GM18505 (cell line): ENCODE data around the gene MTURN.

Source experiments
- ATAC-seq: cut with Tn5 transposase; IDR thresholded peaks from one replicate; pipeline ENCODE4 v1.9.1; 2021; ENCODE audit not compliant: unreplicated experiment
- POLR2A ChIP-seq: IDR thresholded peaks from 4 replicates; pipeline ENCODE4 v1.6.1; 2011; ENCODE audit warnings: borderline replicate concordance; ENCODE audit not compliant: insufficient read depth, insufficient read length; ENCODE audit errors: extremely low read depth

The MTURN gene

DNA sequence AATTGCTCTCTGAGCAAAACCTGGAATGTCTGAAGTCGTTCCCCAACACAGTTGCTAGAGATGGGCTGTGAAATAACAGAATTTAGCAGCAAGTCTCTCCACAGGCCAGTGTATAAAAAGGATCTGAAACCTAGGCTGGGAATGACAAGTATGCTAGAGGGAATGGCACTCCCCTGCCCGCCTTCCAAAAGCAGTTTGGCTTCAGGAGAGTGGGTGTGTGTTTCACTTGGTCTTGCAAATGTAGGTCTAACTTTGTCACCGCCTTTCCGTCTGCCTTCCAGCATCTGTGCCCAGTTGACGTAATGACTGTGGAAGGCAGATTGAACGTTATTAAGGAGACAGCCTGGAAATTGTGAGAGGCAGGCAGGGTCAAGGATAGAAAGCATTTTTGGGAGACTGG lies 18.0 kb upstream of the MTURN start:
- TF ChIP-seq POLR2A = no peak
- no peak for ATAC-seq

DNA sequence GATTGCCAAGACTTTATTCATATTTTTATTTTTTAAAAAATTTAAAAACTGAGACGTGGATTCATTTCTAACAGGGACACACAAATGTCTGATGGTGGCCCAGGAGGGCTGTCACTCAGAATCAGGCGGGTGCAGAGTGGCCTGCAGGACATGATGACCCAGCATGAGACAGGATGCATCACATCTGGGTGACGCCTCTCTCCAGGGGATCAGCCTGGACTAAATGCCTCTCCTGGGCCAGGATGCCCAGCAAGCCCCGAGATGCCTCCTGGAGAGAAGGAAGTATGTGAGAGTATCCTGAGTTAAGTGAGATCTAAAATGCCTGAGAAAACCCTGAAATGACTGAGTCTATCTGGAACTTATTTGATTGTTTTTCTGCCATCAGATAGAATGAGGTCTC lies 16.9 kb upstream of the MTURN start:
- ATAC-seq = no peak
- TF ChIP-seq POLR2A = no peak

GRCh38 chr7:30119890-30120577 lies 14.8 kb upstream of the MTURN start:
- no peak for ATAC-seq
- TF ChIP-seq POLR2A = no peak

GRCh38 chr7:30133736-30134610 lies 813 bp upstream of the MTURN start:
- TF ChIP-seq POLR2A = no peak
- ATAC-seq = no peak

GRCh38 chr7:30135301-30136116 lies 723 bp downstream of the MTURN start:
- peak; percentile 35 for ATAC-seq
- no peak for TF ChIP-seq POLR2A

DNA sequence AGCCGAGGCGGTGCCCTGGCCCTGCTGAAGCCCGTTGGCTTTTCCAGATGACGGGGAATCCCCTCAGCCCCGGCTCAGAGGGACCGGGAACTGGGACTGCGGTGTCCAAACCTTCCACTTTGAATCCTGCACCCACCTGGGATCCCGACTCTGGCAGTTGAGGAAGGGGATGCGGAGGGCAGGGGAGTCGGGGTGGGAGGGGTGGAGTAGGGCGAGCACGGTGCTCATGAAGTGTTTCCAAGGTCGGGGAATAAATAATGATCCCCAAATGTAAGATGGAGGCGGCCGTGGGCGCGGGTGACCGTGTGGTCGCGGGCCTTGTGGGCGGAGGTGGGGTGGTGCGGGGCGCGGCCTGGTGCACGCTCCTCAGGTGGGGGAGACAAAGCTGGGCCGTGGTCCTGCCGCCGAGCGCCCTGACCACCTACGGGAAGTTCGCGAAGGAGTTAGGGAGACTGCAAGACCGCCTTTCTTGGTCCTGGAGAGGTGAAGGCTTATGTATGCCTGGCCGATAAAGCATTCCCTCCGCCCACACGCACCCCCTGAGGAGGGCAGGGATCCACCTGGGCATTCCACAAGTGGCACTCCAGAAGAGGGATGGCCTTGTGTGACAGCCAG lies 1.4 kb downstream of the MTURN start:
- no peak for TF ChIP-seq POLR2A

DNA sequence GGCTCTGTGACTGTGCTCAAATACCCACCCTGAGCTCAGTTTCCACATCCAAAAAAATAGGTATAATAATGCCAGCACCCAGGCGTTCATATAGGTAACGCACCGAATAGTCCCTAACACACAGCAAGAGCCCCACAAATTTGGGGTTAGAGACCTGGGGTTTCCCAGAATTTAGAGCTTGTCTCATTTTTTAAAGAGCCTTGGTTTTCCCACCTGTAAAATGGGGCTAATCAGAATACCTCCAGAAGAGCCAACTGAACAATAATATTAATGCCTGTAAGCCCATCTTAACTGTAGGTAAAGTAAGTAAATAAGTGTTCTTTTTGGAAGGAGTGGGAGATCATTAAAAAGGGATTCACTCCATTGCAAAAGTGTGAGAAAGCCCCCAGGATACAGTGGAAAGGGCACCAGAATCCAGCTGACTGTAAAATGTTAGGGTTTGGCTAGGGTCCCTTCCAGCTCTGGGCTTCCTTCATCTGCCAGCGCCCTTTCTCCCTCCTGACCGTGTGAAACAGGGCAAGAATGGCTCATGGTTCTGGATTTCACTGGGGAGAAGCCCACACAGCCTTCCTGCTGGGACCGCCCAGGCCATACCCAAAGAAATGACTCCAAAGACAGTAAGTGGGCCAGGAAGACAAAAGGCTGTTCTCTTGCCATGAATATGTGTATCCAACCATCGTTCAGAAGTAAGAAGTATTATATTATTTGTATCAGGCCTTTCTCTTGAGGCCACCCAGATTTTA lies 2.1 kb downstream of the MTURN start:
- no peak for TF ChIP-seq POLR2A
- ATAC-seq = no peak

More for the DNA sequence above, 1.4 kb downstream of the MTURN start:
- no peak for ATAC-seq

- no peak for TF ChIP-seq POLR2A
Measured at GRCh38 chr7:30139836-30140384, 5.1 kb downstream of the MTURN start.

DNA sequence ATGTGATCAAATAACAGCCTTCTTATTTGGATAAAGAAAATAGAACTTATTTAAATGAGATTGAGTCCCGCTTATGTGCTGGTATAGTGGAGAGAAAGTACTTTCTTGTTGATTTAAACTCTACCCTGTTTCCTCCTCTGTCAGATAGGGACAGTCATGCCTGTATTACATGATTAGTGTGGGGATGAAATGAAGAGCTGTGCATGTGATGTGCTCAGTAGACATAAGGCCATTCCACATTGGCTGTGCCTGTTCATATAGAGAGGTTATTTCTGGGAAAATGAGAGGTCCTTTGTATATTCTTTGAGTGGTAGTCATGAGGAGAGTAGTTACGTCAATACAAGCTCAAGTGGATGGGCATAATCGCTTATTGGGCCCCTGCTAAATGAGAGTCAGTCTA lies 5.7 kb downstream of the MTURN start:
- no peak for ATAC-seq
- TF ChIP-seq POLR2A = no peak

More at GRCh38 chr7:30139836-30140384, 5.1 kb downstream of the MTURN start:
- no peak for ATAC-seq

DNA sequence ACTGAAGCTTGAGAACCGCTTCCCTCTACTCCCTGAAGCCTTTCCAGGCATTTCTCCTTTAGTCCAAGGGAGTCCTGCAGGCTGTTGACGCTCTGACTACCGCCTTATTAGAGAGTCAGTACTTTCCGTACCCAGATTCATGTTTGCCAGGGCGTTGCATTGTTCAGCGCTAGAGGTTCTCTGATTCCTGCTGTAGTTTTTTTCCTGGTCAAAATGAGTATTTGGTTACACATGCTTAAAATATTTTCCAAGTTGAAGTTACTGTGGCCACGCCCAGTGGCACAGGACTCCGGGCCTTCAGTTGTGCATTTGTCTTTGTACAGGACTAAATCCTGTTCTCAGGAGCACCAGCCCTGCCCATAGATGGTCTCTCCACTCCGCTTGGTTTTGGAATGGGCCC lies 7.9 kb downstream of the MTURN start:
- ATAC-seq = no peak
- no peak for TF ChIP-seq POLR2A

GRCh38 chr7:30143748-30144251 lies 9.0 kb downstream of the MTURN start:
- ATAC-seq = no peak
- no peak for TF ChIP-seq POLR2A
